ENCODE data around the gene LGALS3BP. TPM values are rescaled to one million over a fixed set of nuclear protein-coding genes. Genes with fewer than 3 reads are reported as not detected.

The LGALS3BP gene
- polyA plus RNA-seq, 1 donor = 45.4 TPM

DNA sequence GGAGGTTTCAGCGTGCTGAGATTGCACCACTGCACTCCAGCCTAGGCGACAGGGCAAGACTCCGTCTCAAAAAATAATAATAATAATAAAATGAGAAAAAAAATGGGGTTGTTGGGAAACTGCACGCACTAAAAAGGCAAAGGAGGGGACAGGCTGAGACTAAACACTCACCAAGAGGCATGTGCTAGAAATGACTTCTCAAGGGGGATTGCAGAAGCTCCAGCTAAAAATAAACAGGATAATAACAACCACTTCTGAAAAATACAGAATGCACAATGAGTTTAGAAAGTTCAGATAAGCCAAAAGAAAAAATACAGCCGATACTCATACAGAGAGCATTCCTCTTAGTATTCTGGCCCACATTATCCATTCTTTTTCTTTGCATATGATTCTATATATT, 39.5 kb downstream of the LGALS3BP start:
- no peak for DNase-seq (ENCODE audit: low read depth)

DNA sequence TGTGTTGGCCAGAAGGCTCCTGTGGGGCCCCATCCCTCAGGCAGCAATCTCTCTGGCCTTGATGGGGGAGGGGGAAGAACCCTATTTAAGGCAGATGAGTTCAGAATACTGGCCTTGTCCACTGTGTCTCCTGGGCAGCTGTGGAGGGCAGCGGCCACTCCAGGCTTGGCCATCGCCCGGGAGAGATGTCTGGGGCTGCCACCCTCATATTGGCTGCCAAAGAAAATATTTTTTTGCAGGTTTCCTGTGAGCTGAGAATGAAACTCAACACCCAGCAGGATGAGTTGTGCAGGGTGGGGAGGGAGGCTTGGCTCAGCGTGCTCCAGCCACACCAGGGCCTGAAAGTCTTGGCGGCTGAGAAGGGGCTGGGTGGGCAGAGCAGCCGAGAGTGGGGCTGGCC, 40.1 kb downstream of the LGALS3BP start:
- DNase-seq (ENCODE audit: low read depth) = no peak

DNA sequence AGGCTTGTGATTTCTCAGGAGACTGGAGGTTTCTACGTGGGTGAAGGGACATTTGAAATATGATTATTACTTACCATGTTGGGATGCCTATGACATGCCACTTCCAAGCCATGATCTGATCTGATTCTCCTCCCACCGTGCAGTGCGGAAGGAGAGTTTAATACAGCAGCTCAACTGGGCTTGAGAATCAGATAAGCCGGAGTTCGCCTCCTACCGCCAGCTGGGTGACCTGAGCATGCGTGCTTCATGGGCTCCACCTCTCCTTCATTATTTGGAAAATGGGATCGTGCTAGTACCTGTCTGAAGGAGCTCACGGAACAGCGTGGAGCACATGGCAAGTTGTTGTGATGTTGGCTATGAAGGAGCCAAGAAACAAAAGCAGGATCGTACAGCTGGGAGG, 42.2 kb downstream of the LGALS3BP start:
- DNase-seq (ENCODE audit: low read depth) = no peak

DNA sequence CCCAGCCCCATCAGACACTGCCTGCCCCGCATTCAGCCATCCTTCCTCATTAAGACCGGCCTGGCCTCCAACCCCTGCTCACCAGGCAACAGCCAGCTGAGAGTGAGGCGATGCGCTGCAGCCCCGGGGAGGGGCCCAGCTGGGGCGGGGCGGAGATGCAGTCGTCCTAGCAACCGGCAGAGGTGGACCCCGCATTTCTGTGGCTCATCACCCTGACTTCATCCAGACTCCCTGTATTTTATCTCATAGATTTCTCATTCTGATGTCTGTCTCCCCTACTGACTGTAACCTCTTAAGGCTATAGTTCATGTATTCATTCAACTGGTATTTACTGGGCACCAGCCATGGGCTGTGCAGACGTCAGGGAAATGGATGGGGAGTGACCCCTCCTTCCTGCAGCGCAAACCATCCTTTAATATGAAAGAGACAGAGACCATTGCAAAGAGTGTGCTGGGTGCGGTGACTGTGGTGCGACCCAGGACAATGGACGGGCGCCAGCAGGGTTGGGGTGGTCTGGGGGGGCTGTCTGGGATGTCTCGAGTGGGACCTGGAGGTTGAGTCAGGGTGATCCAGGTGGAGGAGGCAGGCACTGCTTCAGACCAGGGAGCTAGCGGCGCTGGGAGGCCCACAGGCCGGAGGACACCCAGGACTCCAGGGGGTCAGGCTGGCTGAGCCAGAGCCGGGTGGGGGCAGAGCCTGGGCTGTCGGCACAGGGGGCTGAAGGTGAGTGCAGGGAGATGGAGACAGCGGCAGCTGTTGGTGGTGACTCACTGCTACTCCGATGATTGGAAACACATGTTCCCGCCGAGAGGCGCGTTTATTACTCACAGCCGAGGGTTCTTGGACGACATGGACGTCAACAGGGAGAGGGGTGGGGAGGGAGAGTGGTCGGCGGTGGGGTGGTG, 44.1 kb downstream of the LGALS3BP start:
- peak; percentile 90 for DNase-seq (ENCODE audit: low read depth)

DNA sequence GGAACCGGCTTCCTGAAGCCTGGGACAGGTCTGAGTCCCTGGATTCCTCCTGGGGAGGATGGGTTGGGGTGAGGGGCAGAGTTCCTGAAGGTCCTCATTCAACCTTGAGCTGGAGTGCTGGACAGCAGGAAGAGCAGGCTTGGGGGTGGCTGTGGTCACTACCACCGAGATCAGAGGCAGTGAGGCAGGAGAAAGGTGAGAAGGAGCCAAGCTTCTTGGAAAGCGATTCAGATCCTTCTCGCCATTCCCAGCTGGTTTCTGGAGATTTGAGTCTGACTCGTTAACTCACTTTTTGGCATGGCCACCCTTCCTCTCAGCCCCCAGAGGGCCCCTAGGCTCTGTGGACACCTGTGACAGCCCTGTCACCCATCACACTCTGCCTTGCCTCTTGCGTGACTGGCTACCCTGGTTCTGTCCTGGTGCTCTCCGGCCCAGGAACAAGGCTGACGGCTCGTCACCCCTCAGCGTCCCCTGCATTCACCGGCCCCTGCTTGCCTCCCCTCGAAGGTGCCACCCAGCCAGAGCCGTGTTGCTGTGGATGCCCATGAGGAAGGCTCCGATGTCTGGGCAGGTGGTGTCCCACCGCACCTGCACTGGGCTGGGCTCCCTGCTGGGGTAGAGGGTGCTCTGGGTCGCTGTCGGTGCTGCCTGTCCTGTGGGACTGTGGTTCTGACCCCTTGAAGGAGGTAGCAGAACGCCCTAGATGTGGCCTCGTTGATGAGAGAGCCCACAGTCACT, 44.9 kb downstream of the LGALS3BP start:
- no peak for DNase-seq (ENCODE audit: low read depth)

DNA sequence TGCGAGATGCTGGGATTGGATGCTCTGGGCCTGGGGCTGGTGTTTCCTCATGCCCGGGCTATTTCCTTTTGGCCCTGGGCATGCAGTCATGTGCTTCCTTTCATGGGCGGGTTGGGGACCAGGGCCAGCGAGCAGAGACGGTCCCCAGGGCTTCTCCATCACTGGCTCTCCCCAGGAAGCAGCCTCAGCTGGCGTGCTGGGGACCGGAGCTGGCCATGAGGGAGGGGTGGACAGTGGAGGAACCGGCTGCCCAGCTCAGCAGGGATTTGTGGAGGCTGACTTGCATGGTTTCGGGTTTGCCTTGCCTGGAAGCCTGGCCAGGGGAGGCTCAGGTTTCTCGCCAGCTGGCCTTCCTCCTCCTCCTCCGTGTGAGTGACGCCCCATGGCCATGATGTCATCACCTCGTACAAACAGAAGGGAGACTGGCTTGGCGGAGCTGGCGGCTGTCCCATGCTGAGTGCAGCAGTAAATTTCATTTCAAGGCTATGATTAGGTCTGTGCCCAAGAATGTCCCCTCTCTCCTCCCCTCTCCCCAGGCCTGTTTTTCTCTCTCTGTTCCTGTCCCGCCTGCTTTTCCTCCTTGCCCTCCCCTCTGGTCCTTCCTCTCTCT, 45.7 kb downstream of the LGALS3BP start:
- DNase-seq (ENCODE audit: low read depth) = peak; percentile 90

DNA sequence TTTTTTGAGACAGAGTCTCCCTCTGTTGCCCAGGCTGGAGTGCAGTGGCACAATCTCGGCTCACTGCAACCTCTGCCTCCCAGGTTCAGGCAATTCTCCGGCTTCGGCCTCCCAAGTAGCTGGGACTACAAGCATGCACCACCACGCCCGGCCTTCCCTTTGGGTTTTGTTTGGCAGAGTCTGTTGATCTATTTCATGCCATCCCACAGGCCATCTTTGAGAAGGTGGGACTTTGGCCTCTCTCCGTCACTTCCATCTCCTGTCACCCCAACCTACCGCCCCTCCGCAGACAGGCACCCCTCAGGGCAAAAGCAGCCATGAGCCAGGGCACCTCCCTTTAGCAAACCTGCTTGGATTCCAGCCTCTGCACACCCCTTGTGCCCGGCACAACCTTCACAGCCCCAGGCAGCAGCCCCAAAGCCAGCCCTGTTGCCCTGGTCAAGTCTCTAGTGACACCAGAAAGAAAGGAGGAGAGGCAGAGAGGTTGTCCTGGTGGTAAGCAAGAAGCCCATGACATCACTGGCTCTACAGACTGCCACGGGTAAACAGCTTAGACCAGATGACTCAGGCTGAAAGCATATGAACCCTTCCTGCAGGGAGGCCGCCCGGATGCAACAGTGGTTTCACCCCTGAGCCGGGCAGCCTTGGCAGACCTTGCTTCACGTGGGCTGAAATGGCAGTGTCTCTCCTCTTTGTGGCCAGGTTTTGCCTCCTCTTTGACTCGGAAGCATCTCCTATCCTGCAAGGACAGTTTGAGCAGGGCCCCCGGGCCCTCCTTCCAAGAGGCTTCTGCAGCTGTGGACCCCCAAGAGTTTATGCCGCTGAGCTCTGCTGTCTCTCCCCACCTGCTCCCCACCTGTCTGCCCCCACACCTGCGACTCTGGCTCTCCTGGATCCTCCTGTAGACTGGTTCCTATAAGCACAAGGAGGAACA, 46.4 kb downstream of the LGALS3BP start:
- DNase-seq (ENCODE audit: low read depth) = no peak

DNA sequence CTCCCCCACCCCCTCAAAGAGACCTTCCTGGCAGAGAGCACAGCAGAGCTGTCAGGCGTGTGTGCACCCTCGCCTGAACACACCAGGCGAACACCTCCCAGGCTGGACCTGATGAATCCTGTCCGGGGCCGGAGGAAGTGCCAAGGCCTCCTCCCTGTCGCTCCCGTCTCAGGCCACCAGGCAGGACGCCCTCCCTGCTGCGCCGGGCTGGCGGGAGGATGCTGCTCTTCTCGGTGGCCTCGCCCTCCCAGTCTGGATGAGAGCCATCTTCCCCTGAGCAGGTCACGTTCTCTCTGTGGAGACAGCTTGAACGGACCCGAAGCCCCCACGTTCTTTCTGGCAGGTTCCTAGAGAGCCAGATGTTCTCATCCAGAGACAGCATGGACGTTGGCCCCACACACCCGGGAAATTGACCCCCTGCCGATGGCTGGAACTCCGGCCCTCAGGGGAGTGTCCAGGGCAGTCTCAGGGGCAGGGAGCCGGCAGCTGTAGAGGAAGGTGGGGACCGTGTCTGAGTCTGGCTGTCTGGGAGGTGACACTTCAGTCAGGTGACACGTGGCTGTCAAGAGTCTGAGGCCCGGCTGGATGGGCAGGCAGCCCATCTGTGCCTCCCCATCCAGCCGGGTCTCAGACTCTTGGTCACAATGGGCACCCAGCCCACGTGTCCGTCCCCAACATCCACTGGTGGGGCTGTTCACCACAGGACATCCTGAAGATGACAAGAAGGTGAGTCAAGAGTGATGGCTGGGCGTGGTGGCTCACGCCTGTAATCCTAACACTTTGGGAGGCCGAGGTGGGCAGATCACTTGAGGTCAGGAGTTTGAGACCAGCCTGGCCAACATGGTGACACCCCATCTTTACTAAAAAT, 49.6 kb downstream of the LGALS3BP start:
- no peak for DNase-seq (ENCODE audit: low read depth)

DNA sequence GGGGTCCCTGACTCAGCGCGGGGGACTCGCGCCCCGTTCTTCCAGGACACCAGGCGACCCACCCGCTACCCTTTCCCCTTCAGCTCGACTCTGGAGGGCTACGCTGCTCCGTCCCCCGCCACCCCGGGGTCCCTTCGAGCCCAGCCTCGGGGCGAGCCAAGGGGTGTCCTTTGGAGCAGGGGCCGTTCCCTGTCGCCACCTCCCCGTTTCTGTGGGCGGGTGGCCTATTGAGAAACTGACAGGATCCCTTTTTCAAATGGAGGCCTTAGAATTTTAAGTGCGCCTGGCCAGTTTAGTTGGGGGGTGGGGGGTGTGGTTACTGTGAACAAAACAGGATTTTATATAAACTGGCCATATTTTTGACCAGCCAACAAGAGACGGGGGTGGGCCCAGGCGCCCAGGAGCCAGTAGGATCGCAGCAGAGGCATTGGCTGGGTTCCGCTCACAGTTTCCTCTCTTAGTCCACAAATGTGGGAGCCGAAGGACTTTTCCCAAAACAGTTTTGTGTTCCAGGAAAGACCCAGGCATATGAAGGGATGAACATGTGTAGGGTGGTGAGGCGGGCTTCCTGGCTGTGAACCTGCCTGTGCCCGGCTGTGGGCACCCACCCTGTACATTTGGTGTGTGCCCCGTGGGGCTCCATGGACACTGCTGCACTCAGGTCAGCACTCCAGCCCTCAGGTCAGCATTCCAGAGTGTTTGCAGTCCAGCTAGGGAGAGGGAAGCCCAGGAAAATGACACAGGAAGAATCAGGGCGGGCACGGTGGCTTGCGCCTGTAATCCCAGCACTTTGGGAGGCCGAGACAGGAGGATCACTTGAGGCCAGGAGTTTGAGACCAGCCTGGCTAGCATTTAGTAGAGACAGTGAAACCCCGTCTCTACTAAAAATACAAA, 53.8 kb downstream of the LGALS3BP start:
- DNase-seq (ENCODE audit: low read depth) = peak; percentile 75

DNA sequence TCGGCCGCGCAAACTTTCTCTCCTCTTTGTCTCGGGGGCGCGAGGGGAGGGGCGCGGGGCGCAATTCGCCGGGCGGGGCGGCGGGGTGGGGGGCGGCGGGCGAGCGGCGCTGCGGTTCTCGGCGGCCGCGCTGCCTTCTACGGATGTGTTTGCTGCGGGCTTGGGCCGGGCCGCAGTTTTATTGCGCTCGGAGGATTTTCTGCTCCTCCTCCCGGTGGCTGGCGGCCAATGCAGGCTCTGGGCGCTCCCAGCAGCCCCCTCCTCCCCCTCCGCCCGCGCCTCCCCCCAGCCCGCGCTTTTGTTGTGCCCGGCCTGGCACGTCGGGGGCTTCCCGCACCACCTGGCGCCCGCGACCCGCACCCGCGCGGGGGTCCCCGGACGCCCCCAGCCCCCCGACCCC, 54.5 kb downstream of the LGALS3BP start, which contains the start of gene TIMP2:
TIMP2 (minus strand) TSS at position 154 of the 400 bp plus-strand sequence. CDS start 299 bp downstream, outside the sequence.
- no peak for DNase-seq (ENCODE audit: low read depth)

DNA sequence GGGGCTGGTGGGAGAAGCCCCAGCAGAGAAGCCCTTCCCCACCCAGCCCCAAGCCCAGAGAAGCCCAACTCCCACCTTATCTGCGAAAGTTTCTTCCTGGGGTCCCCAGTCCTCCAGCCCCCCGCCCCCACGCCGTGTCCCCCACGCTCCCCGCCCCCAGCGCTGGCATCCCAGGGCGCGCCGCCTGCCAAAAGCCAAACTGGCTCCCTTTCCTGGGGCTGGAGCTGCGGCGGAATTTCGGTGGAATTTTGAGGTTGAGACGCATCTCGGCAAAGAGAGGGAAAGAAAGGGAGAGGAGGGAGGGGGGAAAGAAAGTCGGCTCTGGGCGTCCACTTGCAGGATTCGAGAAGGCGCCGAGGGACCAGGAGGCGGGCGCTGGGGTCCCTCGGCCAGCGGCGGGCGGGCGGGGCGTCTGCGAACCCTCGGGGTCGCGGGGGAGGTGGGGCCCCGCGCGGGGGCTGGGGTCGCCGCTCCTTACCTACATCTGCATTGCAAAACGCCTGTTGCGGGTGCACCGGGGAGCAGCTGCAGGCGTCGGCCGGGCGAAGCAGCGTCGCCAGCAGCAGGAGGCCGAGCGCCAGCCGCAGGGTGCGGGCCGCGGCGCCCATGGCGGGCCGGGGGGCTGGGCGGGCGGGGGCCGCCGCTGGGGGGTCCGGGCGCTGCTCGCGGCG, 55.1 kb downstream of the LGALS3BP start:
- DNase-seq (ENCODE audit: low read depth) = no peak

DNA sequence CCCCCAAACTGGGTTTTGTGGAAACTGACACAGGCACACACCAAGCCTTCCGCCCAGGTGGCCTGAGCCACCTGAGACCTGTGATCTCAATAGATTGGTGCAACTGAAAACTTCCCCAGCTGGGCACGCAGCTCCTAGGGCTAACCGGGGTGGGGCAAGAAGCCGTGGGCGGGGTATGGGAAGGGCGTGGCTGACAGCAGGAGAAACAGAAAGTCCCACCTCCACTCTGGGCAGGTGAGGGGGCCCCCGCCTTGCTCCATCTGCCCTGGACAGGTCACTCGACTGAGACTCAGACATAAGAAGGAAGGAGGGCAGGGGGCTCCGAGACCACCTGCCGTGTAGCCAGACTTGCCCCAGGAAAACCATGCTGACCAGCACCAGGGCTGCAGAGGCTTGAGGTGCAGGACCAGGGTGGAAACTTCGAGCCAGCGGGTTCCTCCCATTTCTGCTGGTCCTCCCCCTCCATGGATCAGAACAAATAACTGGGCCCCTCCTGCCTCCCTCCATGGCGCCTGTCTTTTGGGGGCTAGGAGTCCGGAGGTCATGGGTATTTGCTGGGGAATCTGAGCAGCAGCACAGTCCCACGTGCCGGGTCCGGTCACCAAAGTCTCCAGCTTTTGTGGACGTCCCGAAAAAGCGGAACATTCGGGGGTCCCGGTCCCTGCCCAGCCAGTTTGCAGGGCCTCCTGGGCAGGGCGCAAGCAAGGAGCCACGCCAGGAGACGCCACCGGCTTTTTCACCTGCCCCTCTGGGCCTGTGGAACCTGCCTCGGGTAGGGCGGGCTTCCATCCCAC, 55.9 kb downstream of the LGALS3BP start:
- DNase-seq (ENCODE audit: low read depth) = no peak

DNA sequence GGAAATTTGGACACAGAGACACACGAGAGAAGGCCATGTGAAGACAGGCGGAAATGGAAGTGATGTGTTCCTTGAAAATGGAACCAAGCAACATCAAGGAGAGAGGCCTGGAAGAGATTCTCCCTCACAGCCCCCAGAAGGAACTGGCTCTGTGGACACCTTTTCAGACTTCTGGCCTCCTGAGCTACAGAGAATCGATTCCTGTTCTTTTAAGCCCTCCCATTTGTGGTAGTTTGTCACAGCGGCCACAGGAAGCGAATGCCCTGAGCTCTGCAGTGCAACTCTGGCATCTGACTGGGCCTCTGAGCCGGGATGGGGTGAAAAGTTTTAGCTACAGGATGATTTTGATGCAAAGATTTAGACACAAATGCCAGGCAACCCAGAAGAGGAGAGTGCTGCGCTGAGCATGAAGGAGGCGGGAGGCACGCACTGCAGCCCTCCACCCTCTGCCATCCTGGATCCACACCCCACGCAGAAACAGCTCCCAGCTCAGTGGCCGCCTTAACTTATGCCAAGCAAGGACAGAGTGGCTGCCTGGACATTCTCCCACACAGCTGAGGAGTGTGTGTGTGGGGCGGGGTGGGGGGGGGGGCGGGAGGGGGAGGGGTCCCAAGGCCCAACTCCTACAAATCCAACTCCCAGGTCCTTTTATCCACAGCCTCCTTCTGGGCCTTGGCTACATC, 56.8 kb downstream of the LGALS3BP start:
- no peak for DNase-seq (ENCODE audit: low read depth)

DNA sequence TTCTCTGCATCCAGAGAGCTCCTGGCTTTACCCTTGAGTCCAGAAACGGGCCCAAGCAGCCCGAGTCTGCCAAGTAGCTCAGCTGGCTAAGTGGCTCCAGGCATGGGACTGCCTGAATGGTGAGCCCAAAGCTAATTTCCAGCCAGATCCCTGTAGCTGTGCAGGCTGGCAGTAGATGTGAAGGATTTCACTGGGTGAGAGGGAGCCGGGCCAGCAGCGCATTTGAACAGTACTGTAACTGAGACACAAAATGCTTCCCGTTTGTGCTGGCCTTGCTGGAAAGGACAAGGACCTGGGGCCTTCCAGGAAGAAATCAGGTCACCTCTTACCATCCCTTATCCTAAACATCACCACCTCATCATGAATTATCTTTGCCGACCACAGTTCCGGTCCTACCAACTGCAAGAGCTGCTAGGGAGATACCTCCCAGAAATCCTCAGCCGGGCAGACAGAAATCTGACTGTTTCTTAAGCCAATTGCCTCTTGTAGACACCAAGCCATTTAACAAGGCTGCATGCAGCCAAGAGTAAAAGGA, 58.2 kb downstream of the LGALS3BP start:
- DNase-seq (ENCODE audit: low read depth) = no peak
